Spleen (tissue), 11 donors: ENCODE results near the gene TSPAN18. TPM values are rescaled to one million over a fixed set of nuclear protein-coding genes. Genes with fewer than 3 reads are reported as not detected.
A peak's percentile ranks its signal among the peaks of the same experiment; 100 is the strongest.

Source experiments
- DNase-seq: peaks from one replicate; pipeline ENCODE4 v3.0.0-alpha.2; 2020
- H3K27ac ChIP-seq, 8 donors: fragments of 200-600 bp; sonication (generic) in 7 of 8; 1 replicate in 4 of 8; 2 replicates in 4 of 8; pipeline versions ENCODE4 v1.5.0 to v1.8.0; 2016 to 2021; ENCODE audit warnings: inconsistent platforms in 4 of 8, mild to moderate bottlenecking in 4 of 8, moderate library complexity in 1 of 8
- H3K27me3 ChIP-seq, 7 donors: fragments of 200-600 bp; sonication (generic) in 6 of 7; replicated peaks in 1 of 7; 1 replicate in 4 of 7; 2 replicates in 3 of 7; pipeline versions ENCODE4 v1.5.0 to v1.8.0; 2016 to 2021; ENCODE audit warnings: inconsistent platforms in 3 of 7, mild to moderate bottlenecking in 1 of 7
- H3K36me3 ChIP-seq, 6 donors: fragments of 200-600 bp; sonication (generic) in 5 of 6; 1 replicate in 4 of 6; 2 replicates in 2 of 6; pipeline versions ENCODE4 v1.5.0 to v1.8.0; 2016 to 2021; ENCODE audit warnings: inconsistent platforms in 2 of 6
- H3K4me1 ChIP-seq, 6 donors: fragments of 200-600 bp; sonication (generic) in 5 of 6; 1 replicate in 3 of 6; 2 replicates in 3 of 6; pipeline versions ENCODE4 v1.5.0 to v1.8.0; 2016 to 2021; ENCODE audit warnings: inconsistent platforms in 3 of 6
- H3K4me3 ChIP-seq, 8 donors: fragments of 200-600 bp; sonication (generic) in 7 of 8; 1 replicate in 4 of 8; 2 replicates in 4 of 8; pipeline versions ENCODE4 v1.5.0 to v1.8.0; 2016 to 2021; ENCODE audit warnings: inconsistent platforms in 4 of 8, mild to moderate bottlenecking in 4 of 8, moderate library complexity in 2 of 8
- H3K9me3 ChIP-seq, 8 donors: fragments of 200-600 bp; sonication (generic) in 7 of 8; 1 replicate in 4 of 8; 2 replicates in 4 of 8; pipeline versions ENCODE4 v1.5.0 to v1.8.0; 2016 to 2021; ENCODE audit warnings: inconsistent platforms in 4 of 8
- POLR2A ChIP-seq, 3 donors: fragments of 450-650 bp; IDR thresholded peaks; one replicate each; pipeline ENCODE4 v1.5.1; 2017; ENCODE audit warnings: antibody characterized with exemption in 3 of 3, mild to moderate bottlenecking in 1 of 3
- POLR2AphosphoS5 ChIP-seq, 3 donors: sonication (generic); formaldehyde crosslinking; IDR thresholded peaks; one replicate each; pipeline ENCODE4 v1.5.1; 2017; ENCODE audit warnings: antibody characterized with exemption in 3 of 3
- WGBS, 5 donors: extraction: QIAGEN DNeasy Blood & Tissue Kit in 3 of 5; methylation state at CpG; one replicate each; pipeline versions ENCODE4 v1.1.5 to v1.1.7; 2013 to 2018; 5-methylcytosine and 5-hydroxymethylcytosine counted together
- intact Hi-C: fragments of 100-400 bp; cut with DNase I; formaldehyde crosslinking; loops from one replicate; pipeline ENCODE4 v1.15.0; 2023; ENCODE audit warnings: low total_unique reads
- polyA plus RNA-seq, 3 donors: library from polyadenylated mRNA; stranded (reverse); fragments of 200-250 nt; gene quantifications; one replicate each; pipeline ENCODE4 v1.2.1, GENCODE V29; 2013
- total RNA-seq, 7 donors: library from RNA; depleted of rRNA in 3 of 7; stranded (reverse); fragments of >200 nt in 3 of 7; fragmentation: NEBNext Ultra II Directional in 4 of 7; extraction: Animal tissue kit (Norgen Biotek cat#: 25700) in 4 of 7; gene quantifications; one replicate each; pipeline versions ENCODE4 v1.1.0 to v1.2.1, GENCODE V29; 2016 to 2021
- TF ChIP-seq, protein P1 (sequence below), 11 experiments: fragments of 200-600 bp in 7 of 11; fragments of 450-650 bp in 4 of 11; sonication (generic) in 4 of 11; IDR thresholded peaks in 8 of 11; conservative IDR thresholded peaks in 3 of 11; 1 replicate in 7 of 11; 2 replicates in 4 of 11; pipeline versions ENCODE4 v1.4.0 to v1.8.0; 2016 to 2021; ENCODE audit warnings: antibody characterized with exemption in 11 of 11, inconsistent platforms in 4 of 11, mild to moderate bottlenecking in 1 of 11
- donor health status: healthy with polysubstance abuse.
- donor health status: DM: no; HTN: no; CAD: no; lungs with moderate emphysema.
- donor health status: DM: no; HTN: no; CAD: no.
- donor health status: Bipolar disorder and iron deficiency.
- donor health status: healthy.
- donor health status: DM: no; HTN: no; CAD: no.
- donor health status: DM: yes; HTN: yes; CAD: no.

The TSPAN18 gene
- total and polyA plus RNA-seq, 10 donors = 2.1 to 47.5 (median 21.3) TPM

- TF ChIP-seq POLR2A (IDR thresholded peaks at IDR 0.05) (no peak), POLR2AphosphoS5 (IDR thresholded peaks at IDR 0.05) (no peak)
- TF ChIP-seq, protein P1, sequence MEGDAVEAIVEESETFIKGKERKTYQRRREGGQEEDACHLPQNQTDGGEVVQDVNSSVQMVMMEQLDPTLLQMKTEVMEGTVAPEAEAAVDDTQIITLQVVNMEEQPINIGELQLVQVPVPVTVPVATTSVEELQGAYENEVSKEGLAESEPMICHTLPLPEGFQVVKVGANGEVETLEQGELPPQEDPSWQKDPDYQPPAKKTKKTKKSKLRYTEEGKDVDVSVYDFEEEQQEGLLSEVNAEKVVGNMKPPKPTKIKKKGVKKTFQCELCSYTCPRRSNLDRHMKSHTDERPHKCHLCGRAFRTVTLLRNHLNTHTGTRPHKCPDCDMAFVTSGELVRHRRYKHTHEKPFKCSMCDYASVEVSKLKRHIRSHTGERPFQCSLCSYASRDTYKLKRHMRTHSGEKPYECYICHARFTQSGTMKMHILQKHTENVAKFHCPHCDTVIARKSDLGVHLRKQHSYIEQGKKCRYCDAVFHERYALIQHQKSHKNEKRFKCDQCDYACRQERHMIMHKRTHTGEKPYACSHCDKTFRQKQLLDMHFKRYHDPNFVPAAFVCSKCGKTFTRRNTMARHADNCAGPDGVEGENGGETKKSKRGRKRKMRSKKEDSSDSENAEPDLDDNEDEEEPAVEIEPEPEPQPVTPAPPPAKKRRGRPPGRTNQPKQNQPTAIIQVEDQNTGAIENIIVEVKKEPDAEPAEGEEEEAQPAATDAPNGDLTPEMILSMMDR (IDR thresholded peaks at IDR 0.05 in 8 of 11, conservative IDR thresholded peaks at IDR 0.05 in 3 of 11) = no peak
- H3K9me3 ChIP-seq = no peaks in the 10 kb centered on the region
- no peaks in the 10 kb centered on the region for H3K27me3 ChIP-seq
- peak; percentile 27 for DNase-seq
- H3K4me1 ChIP-seq = peaks cover 8 to 63% (median 28%) of the 10 kb centered on the region in 6 donors
- no peaks in the 10 kb centered on the region for H3K36me3 ChIP-seq
- WGBS, 5 donors = 89 to 100% (median 92%) methylated on average over 8 of the region's 8 CpGs
- H3K27ac ChIP-seq = peak overlapping the region in 1 of 8 donors; percentile 76
- intact Hi-C loops = no loop called here
- H3K4me3 ChIP-seq = no peak overlapping the region
Observed at GRCh38 chr11:44815917-44816456, 89.2 kb downstream of the TSPAN18 start.

GRCh38 chr11:44816761-44817160, 90.0 kb downstream of the TSPAN18 start:
- WGBS, 5 donors = 62 to 90% (median 77%) methylated on average over 2 to 3 of the region's 3 CpGs
- Histone ChIP-seq H3K9me3 (no peaks in the 10 kb centered on the region), H3K27ac (peak overlapping the region in 5 of 8 donors; percentile 57 to 77 (median 74)), H3K27me3 (no peaks in the 10 kb centered on the region), H3K4me1 (peaks cover 8 to 58% (median 25%) of the 10 kb centered on the region in 6 donors), H3K36me3 (no peaks in the 10 kb centered on the region), H3K4me3 (no peak overlapping the region)
- DNase-seq = peak; percentile 37
- intact Hi-C loops = no loop called here
- TF ChIP-seq POLR2AphosphoS5 (IDR thresholded peaks at IDR 0.05) = no peak
- TF ChIP-seq, protein P1 (IDR thresholded peaks at IDR 0.05 in 8 of 11, conservative IDR thresholded peaks at IDR 0.05 in 3 of 11) = no peak
- TF ChIP-seq POLR2A (IDR thresholded peaks at IDR 0.05) = no peak

- H3K9me3 ChIP-seq = no peaks in the 10 kb centered on the region
- no peak for TF ChIP-seq POLR2AphosphoS5 (IDR thresholded peaks at IDR 0.05)
- no peak for TF ChIP-seq POLR2A (IDR thresholded peaks at IDR 0.05)
- TF ChIP-seq, protein P1 (IDR thresholded peaks at IDR 0.05 in 8 of 11, conservative IDR thresholded peaks at IDR 0.05 in 3 of 11) = no peak
- peak; percentile 28 for DNase-seq
- peak overlapping the region in 6 of 8 donors; percentile 9 to 77 (median 72) for H3K27ac ChIP-seq
- no peak overlapping the region for H3K4me3 ChIP-seq
- intact Hi-C loops = no loop called here
- no peaks in the 10 kb centered on the region for H3K36me3 ChIP-seq
- H3K4me1 ChIP-seq = peaks cover 7 to 52% (median 21%) of the 10 kb centered on the region in 6 donors
- 71 to 93% (median 77%) methylated on average over 3 to 4 of the region's 4 CpGs for WGBS, 5 donors
- H3K27me3 ChIP-seq = no peaks in the 10 kb centered on the region
Observed at GRCh38 chr11:44817207-44817949, 90.6 kb downstream of the TSPAN18 start.

- Histone ChIP-seq H3K36me3 (no peaks in the 10 kb centered on the region), H3K27me3 (no peaks in the 10 kb centered on the region), H3K4me1 (peaks cover 5 to 46% (median 17%) of the 10 kb centered on the region in 6 donors), H3K27ac (peak overlapping the region in 7 of 8 donors; percentile 9 to 77 (median 69)), H3K4me3 (no peak overlapping the region), H3K9me3 (peaks cover 0 to 4% (median 0%) of the 10 kb centered on the region in 8 donors)
- WGBS, 5 donors = 61 to 100% (median 71%) methylated on average over 1 to 4 of the region's 4 CpGs
- intact Hi-C loops = no loop called here
- TF ChIP-seq POLR2A (IDR thresholded peaks at IDR 0.05) (no peak), POLR2AphosphoS5 (IDR thresholded peaks at IDR 0.05) (peak; percentile 81 to 88 (median 87))
- TF ChIP-seq, protein P1 (IDR thresholded peaks at IDR 0.05 in 8 of 11, conservative IDR thresholded peaks at IDR 0.05 in 3 of 11) = no peak
- peak; percentile 88 for DNase-seq
Observed at GRCh38 chr11:44818110-44818509, 91.3 kb downstream of the TSPAN18 start.
